H1 (cell line): Measurements from ENCODE around the gene NDUFV1. TPM values are rescaled to one million over a fixed set of nuclear protein-coding genes. Genes with fewer than 3 reads are reported as not detected.

Experiments
- polyA plus RNA-seq, 7 experiments: library from polyadenylated mRNA; depleted of rRNA in 3 of 7; stranded (reverse) in 5 of 7; unstranded in 2 of 7; fragments of >200 nt in 5 of 7; fragments of 200-250 nt in 2 of 7; gene quantifications; 1 replicate in 5 of 7; 2 replicates in 1 of 7; 4 replicates in 1 of 7; pipeline versions ENCODE4 v1.2.1 to v1.2.3, GENCODE V29; 2011 to 2013; ENCODE audit warnings: missing spikeins in 2 of 7, mixed read lengths in 2 of 7
- small RNA-seq: library from polyadenylated mRNA; stranded (forward); fragments of <200 nt; extraction: miRNeasy Mini kit (QIAGEN cat#:217004); gene quantifications from one replicate; pipeline ENCODE3, GENCODE V24; 2013; ENCODE audit not compliant: insufficient read depth
- total RNA-seq: library from RNA; stranded (reverse); fragmentation: NEBNext Ultra II Directional; extraction: Animal tissue kit (Norgen Biotek cat#: 25700); gene quantifications from 2 replicates; pipeline ENCODE4 v1.2.1, GENCODE V29; 2021

NDUFV1 gene
- total and polyA plus RNA-seq, 2 of the 8 experiments (the other 6 are each of a cell fraction or from before 2014, with no cell fraction given): 125 to 131 TPM

Small RNAs within 50 kb of the gene (small RNA-seq; reads per million reads assigned to genes)
- gene AP003385.3: not detected

Other genes with a start within 250 kb of the NDUFV1 start
- gene CLCF1, start 233.3 kb upstream of the NDUFV1 start, total RNA-seq: 0.32 and 0.57 TPM in 2 replicates
- gene CLCF1, start 233.3 kb upstream of the NDUFV1 start, polyA plus RNA-seq (2011; rRNA removed): 1.2 and 2.6 TPM in 2 replicates
- gene RAD9A, start 214.9 kb upstream of the NDUFV1 start, total RNA-seq: 20.8 and 22.2 TPM in 2 replicates
- gene RAD9A, start 214.9 kb upstream of the NDUFV1 start, polyA plus RNA-seq (2011; rRNA removed): 25.5 and 29.6 TPM in 2 replicates
- gene PPP1CA, start 205.1 kb upstream of the NDUFV1 start, total RNA-seq: 198 and 210 TPM in 2 replicates
- 359 and 430 TPM in 2 replicates for gene PPP1CA, start 205.1 kb upstream of the NDUFV1 start, polyA plus RNA-seq (2011; rRNA removed)
- gene TBC1D10C, start 202.9 kb upstream of the NDUFV1 start, total RNA-seq: 0.69 TPM in 1 of 2 replicates, not detected in the other
- gene TBC1D10C, start 202.9 kb upstream of the NDUFV1 start, polyA plus RNA-seq (2011; rRNA removed): 0.27 and 0.35 TPM in 2 replicates
- gene CARNS1, start 191.3 kb upstream of the NDUFV1 start, total RNA-seq: 0.61 and 1.1 TPM in 2 replicates
- 0.82 and 0.96 TPM in 2 replicates for gene CARNS1, start 191.3 kb upstream of the NDUFV1 start, polyA plus RNA-seq (2011; rRNA removed)
- gene RPS6KB2, start 178.4 kb upstream of the NDUFV1 start, total RNA-seq: 41.0 and 43.9 TPM in 2 replicates
- gene RPS6KB2, start 178.4 kb upstream of the NDUFV1 start, polyA plus RNA-seq (2011; rRNA removed): 47.1 and 58.6 TPM in 2 replicates
- 0.78 and 1.4 TPM in 2 replicates for gene PTPRCAP, start 169.3 kb upstream of the NDUFV1 start, total RNA-seq
- 6.7 and 9.5 TPM in 2 replicates for gene PTPRCAP, start 169.3 kb upstream of the NDUFV1 start, polyA plus RNA-seq (2011; rRNA removed)
- 77.1 and 84.3 TPM in 2 replicates for gene CORO1B, start 163.5 kb upstream of the NDUFV1 start, total RNA-seq
- 131 and 148 TPM in 2 replicates for gene CORO1B, start 163.5 kb upstream of the NDUFV1 start, polyA plus RNA-seq (2011; rRNA removed)
- gene GPR152, start 154.2 kb upstream of the NDUFV1 start, total RNA-seq: not detected in 2 replicates
- not detected in 2 replicates for gene GPR152, start 154.2 kb upstream of the NDUFV1 start, polyA plus RNA-seq (2011; rRNA removed)
- not detected in 2 replicates for gene CABP4, start 151.6 kb upstream of the NDUFV1 start, total RNA-seq
- 0.03 TPM in 1 of 2 replicates, not detected in the other for gene CABP4, start 151.6 kb upstream of the NDUFV1 start, polyA plus RNA-seq (2011; rRNA removed)
- 32.4 and 33.5 TPM in 2 replicates for gene TMEM134, start 137.7 kb upstream of the NDUFV1 start, total RNA-seq
- gene TMEM134, start 137.7 kb upstream of the NDUFV1 start, polyA plus RNA-seq (2011; rRNA removed): 229 and 268 TPM in 2 replicates
- 28.8 and 29.8 TPM in 2 replicates for gene AIP, start 123.9 kb upstream of the NDUFV1 start, total RNA-seq
- gene AIP, start 123.9 kb upstream of the NDUFV1 start, polyA plus RNA-seq (2011; rRNA removed): 54.4 and 68.6 TPM in 2 replicates
- 52.7 and 55.0 TPM in 2 replicates for gene PITPNM1, start 101.6 kb upstream of the NDUFV1 start, total RNA-seq
- 27.2 and 45.1 TPM in 2 replicates for gene PITPNM1, start 101.6 kb upstream of the NDUFV1 start, polyA plus RNA-seq (2011; rRNA removed)
- 47.3 and 49.6 TPM in 2 replicates for gene CDK2AP2, start 98.8 kb upstream of the NDUFV1 start, total RNA-seq
- gene CDK2AP2, start 98.8 kb upstream of the NDUFV1 start, polyA plus RNA-seq (2011; rRNA removed): 65.1 and 89.6 TPM in 2 replicates
- gene CABP2, start 83.5 kb upstream of the NDUFV1 start, total RNA-seq: not detected in 2 replicates
- not detected in 2 replicates for gene CABP2, start 83.5 kb upstream of the NDUFV1 start, polyA plus RNA-seq (2011; rRNA removed)
- 1,454 and 1,516 TPM in 2 replicates for gene GSTP1, start 23.1 kb upstream of the NDUFV1 start, total RNA-seq
- 3,329 and 3,697 TPM in 2 replicates for gene GSTP1, start 23.1 kb upstream of the NDUFV1 start, polyA plus RNA-seq (2011; rRNA removed)
- gene NUDT8, start 23.0 kb downstream of the NDUFV1 start, total RNA-seq: 8.3 and 8.9 TPM in 2 replicates
- gene NUDT8, start 23.0 kb downstream of the NDUFV1 start, polyA plus RNA-seq (2011; rRNA removed): 7.2 and 11.0 TPM in 2 replicates
- not detected in 2 replicates for gene TBX10, start 32.8 kb downstream of the NDUFV1 start, total RNA-seq
- 0.09 and 0.17 TPM in 2 replicates for gene TBX10, start 32.8 kb downstream of the NDUFV1 start, polyA plus RNA-seq (2011; rRNA removed)
- not detected in 2 replicates for gene ACY3, start 43.8 kb downstream of the NDUFV1 start, total RNA-seq
- gene ACY3, start 43.8 kb downstream of the NDUFV1 start, polyA plus RNA-seq (2011; rRNA removed): 0.08 and 0.24 TPM in 2 replicates
- not detected in 2 replicates for gene ALDH3B2, start 67.7 kb downstream of the NDUFV1 start, total RNA-seq
- not detected in 2 replicates for gene ALDH3B2, start 67.7 kb downstream of the NDUFV1 start, polyA plus RNA-seq (2011; rRNA removed)